GM19452 (cell line): ENCODE results near the gene FOXRED1.

Experiments
- ATAC-seq: cut with Tn5 transposase; IDR thresholded peaks from one replicate; pipeline ENCODE4 v1.9.1; 2021; ENCODE audit not compliant: unreplicated experiment

FOXRED1 gene

DNA sequence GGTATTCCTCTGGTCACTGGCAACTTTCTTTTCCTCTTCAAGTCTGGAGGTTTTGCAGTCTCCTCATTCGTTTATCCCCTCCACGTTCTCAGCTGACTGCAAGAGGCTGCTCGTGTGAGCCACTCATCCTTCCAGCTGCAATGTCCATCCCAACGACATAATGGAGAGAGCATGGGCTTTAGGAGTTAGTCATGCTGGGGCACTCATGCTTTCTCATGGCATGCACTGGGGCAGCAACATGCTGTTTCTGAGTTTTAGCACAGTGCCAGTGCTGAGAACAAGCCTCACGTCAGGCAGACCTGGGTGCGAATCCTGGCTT lies 42.0 kb downstream of the FOXRED1 start:
- no peak for ATAC-seq

DNA sequence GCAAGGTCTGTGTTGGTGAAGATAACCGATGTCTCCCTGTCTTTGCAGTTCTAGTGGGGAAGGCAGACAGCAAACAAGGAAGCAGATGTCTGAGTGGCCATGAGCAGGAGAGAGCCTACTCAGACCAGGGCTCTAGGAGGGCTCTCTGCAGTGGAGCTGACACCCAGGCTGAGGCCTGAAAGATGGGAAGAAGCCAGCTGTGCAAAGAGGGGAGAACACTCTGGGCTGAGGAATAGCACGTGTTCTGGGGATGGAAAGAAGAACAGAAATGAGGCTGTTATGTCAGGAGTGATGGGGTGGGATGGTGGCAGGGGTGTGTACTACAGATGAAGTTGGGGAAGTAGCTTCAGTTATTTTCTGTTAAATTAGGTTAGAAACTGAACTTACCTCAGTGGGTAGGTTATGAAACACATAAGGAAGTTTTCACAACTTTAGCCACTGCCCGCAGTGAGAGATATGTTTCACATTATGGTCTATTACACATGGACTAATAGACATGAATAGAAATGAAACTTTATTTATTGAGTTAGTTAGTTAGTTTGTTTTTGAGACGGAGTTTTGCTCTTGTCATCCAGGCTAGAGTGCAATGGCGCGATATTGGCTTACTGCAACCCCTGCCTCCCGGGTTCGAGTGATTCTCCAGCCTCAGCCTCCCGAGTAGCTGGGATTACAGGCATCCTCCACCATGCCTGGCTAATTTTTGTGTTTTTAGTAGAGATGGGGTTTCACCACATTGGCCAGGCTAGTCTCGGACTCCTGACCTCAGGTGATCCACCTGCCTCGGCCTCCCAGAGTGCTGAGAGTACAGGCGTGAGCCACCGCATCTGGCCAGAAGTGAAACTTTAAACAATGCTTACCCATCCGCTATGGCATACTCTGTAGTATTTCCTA lies 42.7 kb downstream of the FOXRED1 start:
- peak; percentile 71 for ATAC-seq

DNA sequence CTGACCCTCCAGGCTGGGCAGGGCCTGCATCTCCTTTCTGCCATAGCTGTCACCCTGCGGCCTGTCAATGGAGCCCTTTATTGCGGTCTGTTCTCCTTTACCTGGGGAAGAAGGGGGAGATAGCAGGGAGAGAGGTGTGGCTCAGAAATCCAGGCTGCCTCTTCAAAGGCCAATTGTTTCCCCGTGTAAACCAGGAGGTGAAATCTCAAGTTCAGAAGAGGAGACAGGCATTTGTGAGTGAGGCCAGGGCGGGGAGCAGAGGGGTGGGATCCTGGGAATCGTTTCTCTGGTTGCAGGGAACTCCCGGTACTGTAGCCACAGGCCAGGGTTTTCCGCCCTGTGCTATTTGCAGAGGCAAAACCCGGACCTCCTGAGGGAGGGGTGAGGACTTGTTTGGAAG lies 44.0 kb downstream of the FOXRED1 start:
- ATAC-seq, result no peak

DNA sequence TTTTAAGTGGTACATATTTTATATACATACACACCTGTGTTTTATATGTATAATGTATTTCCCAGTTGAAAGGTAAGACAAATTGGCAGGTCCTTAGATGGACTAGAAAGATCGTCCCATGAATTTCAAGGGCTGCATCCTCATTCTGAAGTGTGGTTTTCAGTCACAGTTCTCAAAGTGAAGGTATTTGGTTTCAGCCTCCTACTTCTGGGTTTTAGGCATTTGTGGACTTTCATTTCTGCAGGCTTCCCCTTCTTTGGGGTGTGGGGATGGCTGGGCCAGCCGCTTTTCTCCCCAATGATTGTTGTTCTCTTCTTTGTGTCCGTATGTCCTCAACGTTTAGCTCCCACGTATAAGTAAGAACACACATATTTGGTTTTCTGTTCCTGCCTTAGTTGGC lies 44.9 kb downstream of the FOXRED1 start:
- ATAC-seq, result no peak

DNA sequence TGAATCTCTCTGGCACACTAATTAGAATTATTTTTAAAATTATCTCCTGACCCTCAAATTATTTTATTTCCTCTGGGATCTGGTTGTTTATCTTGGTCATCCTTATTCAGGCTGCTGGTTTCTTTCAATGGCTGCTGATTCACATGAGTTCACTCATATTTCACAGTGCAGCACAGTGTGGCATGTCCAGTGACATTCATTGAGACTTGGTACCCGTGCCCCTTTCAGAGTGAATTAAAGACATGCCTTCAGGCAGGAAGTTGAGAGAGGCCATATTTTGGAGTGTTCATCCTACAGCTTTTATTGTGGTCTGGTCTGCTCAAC lies 48.4 kb downstream of the FOXRED1 start:
- no peak for ATAC-seq

DNA sequence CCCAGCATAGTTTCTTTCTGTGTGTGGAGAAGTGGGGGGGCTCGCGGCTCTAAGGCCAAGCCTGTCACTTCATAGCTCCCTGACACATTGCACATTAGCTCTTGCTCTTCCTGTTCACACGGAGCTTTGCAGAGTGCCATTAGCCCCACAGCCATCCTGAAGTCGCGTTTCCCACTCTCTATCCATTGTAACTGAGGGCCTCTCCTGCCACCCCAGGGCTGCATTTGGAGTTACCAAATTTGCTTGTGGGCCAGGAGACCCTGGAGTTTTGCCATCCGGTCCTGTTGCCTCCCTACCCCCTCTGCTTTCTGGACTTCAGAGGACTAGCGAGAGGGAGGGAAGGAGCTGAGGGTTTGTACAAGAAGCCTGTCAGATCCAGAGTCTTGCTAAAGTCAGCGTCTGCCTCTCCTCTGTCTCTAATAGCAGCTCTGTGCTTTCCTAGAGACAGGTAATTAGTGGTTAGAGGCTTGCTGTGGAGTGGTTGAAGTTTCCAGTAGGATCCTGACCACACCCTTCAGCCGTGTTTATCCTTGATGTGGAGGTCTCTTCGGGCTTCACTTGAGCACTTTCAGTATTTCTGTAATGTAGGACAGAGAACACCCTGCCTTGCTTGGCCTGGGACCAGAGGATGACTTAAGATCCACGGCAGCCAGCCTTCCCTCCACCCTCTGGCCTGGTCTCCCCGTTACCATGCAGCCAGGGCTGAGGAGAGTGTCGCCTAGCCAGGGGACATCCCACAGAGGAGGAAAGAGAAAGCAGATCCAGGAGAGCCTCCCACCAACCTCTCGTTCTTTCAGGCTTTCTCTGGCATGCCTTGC lies 49.0 kb downstream of the FOXRED1 start:
- peak; percentile 34 for ATAC-seq

DNA sequence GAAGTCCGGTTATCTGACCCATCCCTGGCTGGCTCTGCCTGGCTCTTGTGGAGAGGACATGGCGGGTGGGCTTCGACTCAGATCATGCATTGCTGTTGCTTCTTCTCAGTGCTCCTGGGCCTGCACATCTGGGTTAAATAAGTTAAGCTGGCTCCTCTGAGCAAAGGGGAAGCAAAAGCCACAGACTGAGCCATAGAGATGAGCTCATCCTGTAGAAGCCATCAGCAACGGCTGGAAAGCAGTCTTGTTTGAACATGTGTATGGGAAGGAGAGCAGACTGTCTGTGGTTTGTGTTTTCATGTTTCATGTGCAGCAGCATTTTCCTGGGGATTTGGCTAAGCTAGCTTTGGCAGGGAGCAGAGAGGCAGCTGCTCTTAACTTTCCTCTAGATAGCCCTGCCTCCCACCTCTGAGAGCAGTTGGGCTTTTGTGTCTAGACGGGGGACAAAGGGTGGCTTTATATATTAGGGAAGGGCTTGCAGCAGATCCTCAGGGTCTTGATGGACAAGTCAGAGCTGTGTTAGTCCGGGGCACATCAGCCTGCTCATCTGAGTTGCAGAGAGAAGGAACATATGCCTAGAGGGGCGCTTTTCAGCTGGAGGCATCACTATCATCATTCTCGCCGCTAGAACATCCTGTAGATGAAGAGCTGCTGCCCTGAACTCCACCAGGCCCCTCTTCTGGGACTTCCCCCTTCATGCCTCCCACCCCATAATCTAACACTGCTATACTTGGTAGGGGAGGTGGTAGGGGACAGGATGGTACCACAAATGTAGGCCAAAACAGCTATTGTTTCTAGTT lies 49.8 kb downstream of the FOXRED1 start:
- ATAC-seq, result peak; percentile 80

DNA sequence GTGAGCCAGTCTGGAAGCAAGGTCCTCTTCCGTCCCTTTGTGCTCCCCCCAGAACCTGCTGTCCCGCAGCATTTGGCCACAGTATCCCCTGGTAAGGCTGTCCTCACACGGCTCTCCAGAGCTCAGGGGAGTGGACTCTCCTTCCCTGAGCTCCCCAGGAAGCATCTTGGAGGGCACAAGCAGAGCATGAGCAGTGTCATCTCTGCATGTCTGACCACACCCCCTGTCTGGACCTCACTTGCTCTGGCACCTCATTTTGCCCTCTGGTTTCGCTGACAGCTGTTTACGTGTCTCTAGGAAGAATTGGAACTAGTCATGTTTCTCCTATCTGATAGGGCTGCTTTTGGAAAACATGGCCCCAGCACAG lies 50.4 kb downstream of the FOXRED1 start:
- no peak for ATAC-seq

DNA sequence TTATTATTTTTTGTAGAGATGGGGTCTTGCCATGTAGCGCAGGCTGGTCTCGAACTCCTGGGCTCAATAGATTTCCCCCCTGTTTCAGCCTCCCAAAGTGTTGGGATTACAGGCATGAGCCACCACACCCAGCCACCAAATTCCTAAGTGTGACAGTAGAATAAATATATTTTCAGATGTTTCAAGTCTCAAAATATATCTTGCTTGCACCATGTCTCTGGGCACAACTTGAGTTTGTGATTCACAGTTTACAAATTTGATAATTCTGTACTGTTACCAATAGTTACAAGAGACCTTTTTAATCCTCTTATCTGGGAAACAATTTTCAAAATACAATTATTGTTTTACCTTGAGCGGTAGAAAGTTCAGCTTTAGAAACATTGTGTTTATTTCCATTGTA lies 54.0 kb downstream of the FOXRED1 start:
- no peak for ATAC-seq

DNA sequence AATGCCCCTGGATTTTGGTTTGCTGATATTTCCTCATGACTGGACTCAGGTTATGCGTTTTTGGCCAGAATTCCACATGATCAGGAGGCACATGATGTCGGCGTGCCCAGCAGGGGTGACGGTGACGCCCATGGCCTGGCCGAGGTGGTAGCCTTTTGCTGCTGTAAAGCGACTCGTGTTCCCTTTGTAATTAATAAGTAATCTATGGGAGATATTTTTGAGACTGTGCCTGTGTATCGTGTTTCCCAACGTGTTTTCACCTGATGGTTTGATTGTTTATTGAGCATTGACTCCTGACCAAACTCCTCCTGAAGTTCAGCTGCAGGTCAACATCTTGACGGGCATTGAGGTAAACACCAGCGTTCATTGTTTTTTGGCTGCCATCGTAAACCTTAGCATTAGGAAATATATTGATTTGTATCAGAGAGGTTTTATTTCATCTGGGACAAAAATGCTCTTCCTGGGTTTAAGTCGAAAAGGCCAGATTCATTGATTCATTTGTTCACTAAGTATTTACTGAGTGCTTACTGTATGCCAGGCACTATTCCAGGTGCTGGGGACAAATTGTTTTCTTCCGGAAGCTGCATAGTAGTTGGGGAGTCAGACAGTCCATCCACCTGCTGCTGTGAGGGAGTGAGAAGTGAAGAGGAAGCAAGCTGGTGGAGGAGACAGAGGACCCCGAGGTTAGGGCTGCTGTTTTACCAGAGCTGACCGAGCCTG lies 58.5 kb downstream of the FOXRED1 start:
- no peak for ATAC-seq
